ENCODE measurements around the gene R3HDM1. TPM values are rescaled to one million over a fixed set of nuclear protein-coding genes. Genes with fewer than 3 reads are reported as not detected.
"Not testable (repeated sequence)": the region's sequence is repeated elsewhere in the genome, so short reads cannot be mapped to it uniquely, and the experiment has no call there.

R3HDM1 gene
- total RNA-seq, 1 donor from 2014 or later, result 44.7 TPM

DNA sequence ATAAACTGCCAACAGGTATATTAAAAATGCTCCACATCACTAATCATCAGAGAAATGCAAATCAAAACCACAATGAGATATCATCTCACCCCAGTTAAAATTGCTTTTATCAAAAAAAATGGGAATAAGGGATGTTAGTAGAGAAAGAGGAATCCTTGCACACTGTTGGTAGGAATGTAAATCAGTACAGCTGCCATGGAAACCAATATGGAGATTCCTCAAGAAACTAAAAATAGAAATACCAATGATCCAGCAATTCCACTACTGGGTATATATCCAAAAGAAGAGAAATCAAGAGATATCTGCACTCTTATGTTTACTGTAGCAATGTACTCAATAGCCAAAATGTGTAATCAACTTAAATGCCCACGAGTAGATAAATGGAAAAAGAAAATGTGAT is 40.9 kb upstream of the R3HDM1 start:
- TF ChIP-seq EZH2 (IDR thresholded peaks at IDR 0.05; ENCODE audit: insufficient read depth, low read length), result no peak
- TF ChIP-seq, protein P1, sequence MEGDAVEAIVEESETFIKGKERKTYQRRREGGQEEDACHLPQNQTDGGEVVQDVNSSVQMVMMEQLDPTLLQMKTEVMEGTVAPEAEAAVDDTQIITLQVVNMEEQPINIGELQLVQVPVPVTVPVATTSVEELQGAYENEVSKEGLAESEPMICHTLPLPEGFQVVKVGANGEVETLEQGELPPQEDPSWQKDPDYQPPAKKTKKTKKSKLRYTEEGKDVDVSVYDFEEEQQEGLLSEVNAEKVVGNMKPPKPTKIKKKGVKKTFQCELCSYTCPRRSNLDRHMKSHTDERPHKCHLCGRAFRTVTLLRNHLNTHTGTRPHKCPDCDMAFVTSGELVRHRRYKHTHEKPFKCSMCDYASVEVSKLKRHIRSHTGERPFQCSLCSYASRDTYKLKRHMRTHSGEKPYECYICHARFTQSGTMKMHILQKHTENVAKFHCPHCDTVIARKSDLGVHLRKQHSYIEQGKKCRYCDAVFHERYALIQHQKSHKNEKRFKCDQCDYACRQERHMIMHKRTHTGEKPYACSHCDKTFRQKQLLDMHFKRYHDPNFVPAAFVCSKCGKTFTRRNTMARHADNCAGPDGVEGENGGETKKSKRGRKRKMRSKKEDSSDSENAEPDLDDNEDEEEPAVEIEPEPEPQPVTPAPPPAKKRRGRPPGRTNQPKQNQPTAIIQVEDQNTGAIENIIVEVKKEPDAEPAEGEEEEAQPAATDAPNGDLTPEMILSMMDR (IDR thresholded peaks at IDR 0.05; ENCODE audit: insufficient read depth, low read depth, low read length), result no peak
- no peak overlapping the region for H3K4me3 ChIP-seq (ENCODE audit: insufficient read depth, low read depth, low read length)
- FAIRE-seq (no peak), DNase-seq (ENCODE audit: low read depth) (peak; percentile 60)
- H3K9me3 ChIP-seq (ENCODE audit: insufficient read depth, low read depth, low read length), result no peaks in the 10 kb centered on the region
- peaks cover 7% of the 10 kb centered on the region for H3K9me3 Mint-ChIP-seq (ENCODE audit: unreplicated experiment)
- no peak overlapping the region for H3K9ac ChIP-seq (ENCODE audit: low read length)
- no peak overlapping the region for H2AFZ ChIP-seq (ENCODE audit: low read depth, low read length)
- no peak overlapping the region for H3K4me2 ChIP-seq (ENCODE audit: low read length)
- H3K27me3 ChIP-seq (ENCODE audit: insufficient read depth, low read length), result no peaks in the 10 kb centered on the region
- no peak overlapping the region for H3K4me3 Mint-ChIP-seq (ENCODE audit: unreplicated experiment)
- no peaks in the 10 kb centered on the region for H3K27me3 Mint-ChIP-seq (ENCODE audit: low read depth, unreplicated experiment)
- H4K20me1 ChIP-seq (ENCODE audit: insufficient read depth, low read length), result no peaks in the 10 kb centered on the region
- peaks cover 13% of the 10 kb centered on the region for H3K36me3 Mint-ChIP-seq (ENCODE audit: low read depth, unreplicated experiment)
- H3K27ac ChIP-seq (ENCODE audit: low read depth, low read length), result no peak overlapping the region
- H3K4me1 Mint-ChIP-seq (ENCODE audit: low read depth, unreplicated experiment), result peaks cover 11% of the 10 kb centered on the region
- H3K4me1 ChIP-seq (ENCODE audit: insufficient read depth, low read length), result no peaks in the 10 kb centered on the region
- H3K27ac Mint-ChIP-seq (ENCODE audit: unreplicated experiment), result peak overlapping the region; percentile 87
- H3K79me2 ChIP-seq (ENCODE audit: insufficient read depth, low read length), result no peaks in the 10 kb centered on the region
- H3K36me3 ChIP-seq (ENCODE audit: insufficient read depth, low read length), result no peaks in the 10 kb centered on the region

DNA sequence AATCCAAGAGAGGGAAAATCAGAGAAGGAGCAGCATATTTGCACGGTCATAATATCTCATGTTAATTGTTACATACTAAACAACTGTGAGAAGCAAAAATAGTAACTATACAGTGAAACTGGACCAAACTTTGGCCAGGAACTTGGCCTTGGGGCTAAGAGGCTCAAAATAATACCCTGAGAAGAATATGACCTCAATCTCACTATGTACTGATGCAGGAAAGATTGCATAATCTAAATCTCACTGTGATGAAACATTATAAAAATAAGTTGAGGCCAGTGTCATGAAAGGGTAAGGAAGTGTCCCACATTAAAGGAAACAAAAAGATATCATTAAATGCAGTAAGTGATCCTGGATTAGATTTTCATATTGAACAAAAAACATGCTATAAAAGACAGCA is 36.8 kb upstream of the R3HDM1 start:
- H3K4me2 ChIP-seq (ENCODE audit: low read length), result no peak overlapping the region
- H3K9ac ChIP-seq (ENCODE audit: low read length), result no peak overlapping the region
- H3K27me3 ChIP-seq (ENCODE audit: insufficient read depth, low read length), result no peaks in the 10 kb centered on the region
- no peak overlapping the region for H2AFZ ChIP-seq (ENCODE audit: low read depth, low read length)
- H3K79me2 ChIP-seq (ENCODE audit: insufficient read depth, low read length), result no peaks in the 10 kb centered on the region
- no peak overlapping the region for H3K4me3 ChIP-seq (ENCODE audit: insufficient read depth, low read depth, low read length)
- FAIRE-seq (no peak), DNase-seq (ENCODE audit: low read depth) (no peak)
- no peaks in the 10 kb centered on the region for H3K9me3 ChIP-seq (ENCODE audit: insufficient read depth, low read depth, low read length)
- no peaks in the 10 kb centered on the region for H3K4me1 ChIP-seq (ENCODE audit: insufficient read depth, low read length)
- no peak overlapping the region for H3K27ac Mint-ChIP-seq (ENCODE audit: unreplicated experiment)
- no peak overlapping the region for H3K4me3 Mint-ChIP-seq (ENCODE audit: unreplicated experiment)
- no peak overlapping the region for H3K27ac ChIP-seq (ENCODE audit: low read depth, low read length)
- H3K36me3 ChIP-seq (ENCODE audit: insufficient read depth, low read length), result no peaks in the 10 kb centered on the region
- no peak for TF ChIP-seq EZH2 (IDR thresholded peaks at IDR 0.05; ENCODE audit: insufficient read depth, low read length)
- TF ChIP-seq, protein P1 (IDR thresholded peaks at IDR 0.05; ENCODE audit: insufficient read depth, low read depth, low read length), result no peak
- H3K36me3 Mint-ChIP-seq (ENCODE audit: low read depth, unreplicated experiment), result peaks cover 11% of the 10 kb centered on the region
- peaks cover 6% of the 10 kb centered on the region for H3K9me3 Mint-ChIP-seq (ENCODE audit: unreplicated experiment)
- no peaks in the 10 kb centered on the region for H3K27me3 Mint-ChIP-seq (ENCODE audit: low read depth, unreplicated experiment)
- H4K20me1 ChIP-seq (ENCODE audit: insufficient read depth, low read length), result no peaks in the 10 kb centered on the region
- H3K4me1 Mint-ChIP-seq (ENCODE audit: low read depth, unreplicated experiment), result peaks cover 11% of the 10 kb centered on the region

DNA sequence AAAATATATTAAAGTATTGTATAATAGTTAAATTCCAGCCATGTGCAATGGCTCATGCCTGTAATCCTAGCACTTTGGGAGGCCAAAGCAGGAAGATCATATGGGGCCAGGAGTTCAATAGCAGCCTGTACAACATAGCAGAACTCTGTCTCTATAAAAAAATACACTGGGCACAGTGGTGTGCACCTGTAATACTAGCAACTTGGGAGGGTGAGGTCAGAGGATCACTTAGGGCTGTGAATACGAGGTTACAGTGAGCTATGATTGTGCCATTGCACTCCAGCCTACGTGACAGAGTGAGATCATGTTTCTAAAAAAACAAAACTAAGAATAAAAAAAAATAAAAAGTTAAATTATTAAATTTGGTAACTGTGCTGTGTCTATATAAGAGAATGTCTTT is 36.4 kb upstream of the R3HDM1 start:
- no peak overlapping the region for H3K4me3 Mint-ChIP-seq (ENCODE audit: unreplicated experiment)
- Histone ChIP-seq H2AFZ (ENCODE audit: low read depth, low read length) (no peak overlapping the region), H3K4me3 (ENCODE audit: insufficient read depth, low read depth, low read length) (no peak overlapping the region), H4K20me1 (ENCODE audit: insufficient read depth, low read length) (no peaks in the 10 kb centered on the region), H3K9me3 (ENCODE audit: insufficient read depth, low read depth, low read length) (no peaks in the 10 kb centered on the region), H3K9ac (ENCODE audit: low read length) (no peak overlapping the region), H3K4me2 (ENCODE audit: low read length) (no peak overlapping the region), H3K4me1 (ENCODE audit: insufficient read depth, low read length) (no peaks in the 10 kb centered on the region), H3K36me3 (ENCODE audit: insufficient read depth, low read length) (no peaks in the 10 kb centered on the region), H3K79me2 (ENCODE audit: insufficient read depth, low read length) (no peaks in the 10 kb centered on the region), H3K27me3 (ENCODE audit: insufficient read depth, low read length) (no peaks in the 10 kb centered on the region), H3K27ac (ENCODE audit: low read depth, low read length) (no peak overlapping the region)
- peaks cover 6% of the 10 kb centered on the region for H3K9me3 Mint-ChIP-seq (ENCODE audit: unreplicated experiment)
- no peak for DNase-seq (ENCODE audit: low read depth)
- peaks cover 9% of the 10 kb centered on the region for H3K4me1 Mint-ChIP-seq (ENCODE audit: low read depth, unreplicated experiment)
- H3K36me3 Mint-ChIP-seq (ENCODE audit: low read depth, unreplicated experiment), result peaks cover 11% of the 10 kb centered on the region
- TF ChIP-seq, protein P1 (IDR thresholded peaks at IDR 0.05; ENCODE audit: insufficient read depth, low read depth, low read length), result no peak
- FAIRE-seq, result no peak
- H3K27ac Mint-ChIP-seq (ENCODE audit: unreplicated experiment), result no peak overlapping the region
- H3K27me3 Mint-ChIP-seq (ENCODE audit: low read depth, unreplicated experiment), result no peaks in the 10 kb centered on the region

DNA sequence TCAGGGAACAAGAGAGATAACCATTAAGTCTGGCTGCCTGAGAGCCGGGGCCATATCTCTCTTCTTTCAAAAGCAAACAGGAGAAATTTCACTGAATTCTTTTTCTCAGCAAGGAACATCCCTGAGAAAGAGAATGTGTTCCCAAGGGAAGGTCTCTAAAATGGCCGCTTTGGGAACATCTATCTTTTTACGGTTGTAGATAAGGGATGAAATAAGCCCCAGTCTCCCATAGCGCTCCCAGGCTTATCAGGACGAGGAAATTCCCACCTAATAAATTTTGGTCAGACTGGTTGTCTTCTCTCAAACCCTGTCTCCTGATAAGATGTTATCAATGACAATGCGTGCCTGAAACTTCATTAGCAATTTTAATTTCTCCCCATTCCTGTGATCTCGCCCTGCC is 32.7 kb upstream of the R3HDM1 start:
- H2AFZ ChIP-seq (ENCODE audit: low read depth, low read length); H3K27me3 Mint-ChIP-seq (ENCODE audit: low read depth, unreplicated experiment); H3K4me3 ChIP-seq (ENCODE audit: insufficient read depth, low read depth, low read length); H3K4me2 ChIP-seq (ENCODE audit: low read length); H3K9me3 ChIP-seq (ENCODE audit: insufficient read depth, low read depth, low read length); H3K36me3 ChIP-seq (ENCODE audit: insufficient read depth, low read length); H4K20me1 ChIP-seq (ENCODE audit: insufficient read depth, low read length); H3K27ac Mint-ChIP-seq (ENCODE audit: unreplicated experiment); H3K27ac ChIP-seq (ENCODE audit: low read depth, low read length); H3K4me1 Mint-ChIP-seq (ENCODE audit: low read depth, unreplicated experiment); H3K4me3 Mint-ChIP-seq (ENCODE audit: unreplicated experiment); H3K9me3 Mint-ChIP-seq (ENCODE audit: unreplicated experiment); FAIRE-seq; H3K27me3 ChIP-seq (ENCODE audit: insufficient read depth, low read length); H3K79me2 ChIP-seq (ENCODE audit: insufficient read depth, low read length); H3K9ac ChIP-seq (ENCODE audit: low read length); H3K4me1 ChIP-seq (ENCODE audit: insufficient read depth, low read length); DNase-seq (ENCODE audit: low read depth): not testable (repeated sequence)
- peaks cover 17% of the 10 kb centered on the region for H3K36me3 Mint-ChIP-seq (ENCODE audit: low read depth, unreplicated experiment)

All from astrocyte (in vitro differentiated cells and primary cell).